HUES64 (cell line): ENCODE results near the gene JTB.

Experiments
- H3K27ac ChIP-seq: 2 replicates; pipeline ENCODE4 v1.7.0; 2013; ENCODE audit warnings: low read depth, low read length, inconsistent platforms
- H3K27me3 ChIP-seq: 2 replicates; pipeline ENCODE4 v1.6.1; 2013; ENCODE audit warnings: mild to moderate bottlenecking, low read length; ENCODE audit not compliant: insufficient read depth
- H3K36me3 ChIP-seq: 2 replicates; pipeline ENCODE4 v1.6.1; 2013; ENCODE audit warnings: mild to moderate bottlenecking, low read length; ENCODE audit not compliant: insufficient read depth
- H3K4me1 ChIP-seq: 2 replicates; pipeline ENCODE4 v1.6.1; 2013; ENCODE audit warnings: mild to moderate bottlenecking, low read length, moderate library complexity; ENCODE audit not compliant: insufficient read depth
- H3K4me3 ChIP-seq: 2 replicates; pipeline ENCODE4 v1.5.1; 2013; ENCODE audit warnings: mild to moderate bottlenecking, low read length, moderate library complexity
- H3K9ac ChIP-seq: 2 replicates; pipeline ENCODE4 v1.6.1; 2013; ENCODE audit warnings: mild to moderate bottlenecking, low read depth, low read length
- H3K9me3 ChIP-seq: 2 replicates; pipeline ENCODE4 v1.6.1; 2013; ENCODE audit warnings: low read depth, low read length; ENCODE audit not compliant: insufficient read depth
- WGBS: fragments of 150-250, 120-280 bp; methylation state at CpG from one replicate; pipeline ENCODE4 v1.1.7; 2013; ENCODE audit warnings: missing lambda C conversion rate; 5-methylcytosine and 5-hydroxymethylcytosine counted together

Gene JTB

GRCh38 chr1:153951801-153952200 lies 25.7 kb downstream of the JTB start:
- Histone ChIP-seq H3K36me3 (peaks cover 70% of the 10 kb centered on the region), H3K27ac (no peak overlapping the region), H3K4me3 (no peak overlapping the region), H3K27me3 (no peaks in the 10 kb centered on the region), H3K9ac (no peak overlapping the region), H3K9me3 (no peaks in the 10 kb centered on the region), H3K4me1 (peaks cover 2% of the 10 kb centered on the region; the same call in 1 of the 2 replicates)
- 95% methylated on average over 2 of the region's 2 CpGs for WGBS

GRCh38 chr1:153951183-153951582 lies 26.3 kb downstream of the JTB start:
- H3K4me1 ChIP-seq = no peaks in the 10 kb centered on the region
- 93% methylated on average over 11 of the region's 11 CpGs for WGBS
- H3K9ac ChIP-seq = no peak overlapping the region
- no peaks in the 10 kb centered on the region for H3K27me3 ChIP-seq
- no peak overlapping the region for H3K27ac ChIP-seq
- no peaks in the 10 kb centered on the region for H3K9me3 ChIP-seq
- H3K4me3 ChIP-seq = no peak overlapping the region
- peaks cover 70% of the 10 kb centered on the region for H3K36me3 ChIP-seq

- WGBS = 12% methylated on average over 28 of the region's 28 CpGs
- peak within 1 kb of the TSS; percentile 88 for H3K9ac ChIP-seq
- H3K27me3 ChIP-seq = no peaks in the 10 kb centered on the region
- no peaks in the 10 kb centered on the region; the same call in 1 of the 2 replicates for H3K4me1 ChIP-seq
- no peaks in the 10 kb centered on the region for H3K9me3 ChIP-seq
- H3K27ac ChIP-seq = peak within 1 kb of the TSS; percentile 51
- H3K4me3 ChIP-seq = peak within 1 kb of the TSS; percentile 97
- H3K36me3 ChIP-seq = peaks cover 55% of the 10 kb centered on the region
Measured at GRCh38 chr1:153946622-153947241, 30.7 kb downstream of the JTB start, which contains the start of gene DENND4B. TSS of gene DENND4B (minus strand) at chr1:153946718. CDS start at chr1:153944374, 2,344 bp downstream.

GRCh38 chr1:153945795-153946621 lies 31.5 kb downstream of the JTB start:
- WGBS = under 1% methylated on average over 95 of the region's 95 CpGs
- peak overlapping the region; percentile 97 for H3K4me3 ChIP-seq
- H3K36me3 ChIP-seq = peaks cover 52% of the 10 kb centered on the region
- H3K4me1 ChIP-seq = no peaks in the 10 kb centered on the region; the same call in 1 of the 2 replicates
- H3K27me3 ChIP-seq = no peaks in the 10 kb centered on the region
- H3K27ac ChIP-seq = peak overlapping the region; percentile 37
- H3K9ac ChIP-seq = peak overlapping the region; percentile 88
- no peaks in the 10 kb centered on the region for H3K9me3 ChIP-seq

GRCh38 chr1:153945131-153945794 lies 32.2 kb downstream of the JTB start:
- H3K4me1 ChIP-seq = no peaks in the 10 kb centered on the region; the same call in 1 of the 2 replicates
- H3K27ac ChIP-seq = peak overlapping the region; percentile 35; the same call in 1 of the 2 replicates
- H3K9ac ChIP-seq = peak overlapping the region; percentile 88
- H3K27me3 ChIP-seq = no peaks in the 10 kb centered on the region
- peaks cover 52% of the 10 kb centered on the region for H3K36me3 ChIP-seq
- H3K9me3 ChIP-seq = no peaks in the 10 kb centered on the region
- 62% methylated on average over 12 of the region's 12 CpGs for WGBS
- peak overlapping the region; percentile 97 for H3K4me3 ChIP-seq

- no peak overlapping the region for H3K27ac ChIP-seq
- H3K4me3 ChIP-seq = peak overlapping the region; percentile 97; the same call in 1 of the 2 replicates
- no peaks in the 10 kb centered on the region for H3K9me3 ChIP-seq
- WGBS = 91% methylated on average over 3 of the region's 3 CpGs
- H3K36me3 ChIP-seq = peaks cover 52% of the 10 kb centered on the region
- H3K27me3 ChIP-seq = no peaks in the 10 kb centered on the region
- H3K9ac ChIP-seq = no peak overlapping the region
- no peaks in the 10 kb centered on the region; the same call in 1 of the 2 replicates for H3K4me1 ChIP-seq
Measured at GRCh38 chr1:153944827-153945117, 32.7 kb downstream of the JTB start.

GRCh38 chr1:153944005-153944826 lies 33.3 kb downstream of the JTB start:
- H3K9ac ChIP-seq = no peak overlapping the region
- H3K36me3 ChIP-seq = peaks cover 56% of the 10 kb centered on the region
- no peaks in the 10 kb centered on the region for H3K27me3 ChIP-seq
- 95% methylated on average over 15 of the region's 15 CpGs for WGBS
- no peak overlapping the region for H3K27ac ChIP-seq
- H3K9me3 ChIP-seq = no peaks in the 10 kb centered on the region
- no peak overlapping the region for H3K4me3 ChIP-seq
- no peaks in the 10 kb centered on the region; the same call in 1 of the 2 replicates for H3K4me1 ChIP-seq

- Histone ChIP-seq H3K36me3 (peaks cover 50% of the 10 kb centered on the region), H3K27ac (no peak overlapping the region), H3K9ac (no peak overlapping the region)
Measured at GRCh38 chr1:153942766-153943549, 34.5 kb downstream of the JTB start.

GRCh38 chr1:153941826-153942725 lies 35.4 kb downstream of the JTB start:
- Histone ChIP-seq H3K9me3 (no peaks in the 10 kb centered on the region), H3K36me3 (peaks cover 51% of the 10 kb centered on the region), H3K4me1 (no peaks in the 10 kb centered on the region; the same call in 1 of the 2 replicates), H3K27ac (no peak overlapping the region), H3K4me3 (no peak overlapping the region), H3K9ac (no peak overlapping the region), H3K27me3 (no peaks in the 10 kb centered on the region)
- 97% methylated on average over 34 of the region's 34 CpGs for WGBS

More at GRCh38 chr1:153942766-153943549, 34.5 kb downstream of the JTB start:
- no peaks in the 10 kb centered on the region for H3K27me3 ChIP-seq
- WGBS = 95% methylated on average over 9 of the region's 11 CpGs
- no peaks in the 10 kb centered on the region for H3K9me3 ChIP-seq
- no peaks in the 10 kb centered on the region; the same call in 1 of the 2 replicates for H3K4me1 ChIP-seq
- no peak overlapping the region for H3K4me3 ChIP-seq
